BLaER1 treated with 17β-estradiol and CSF1 and Interleukin-3, amounts not matched to agents 10 nM and 100 nM (cell line): ENCODE measurements around the gene CORO2B.

ENCODE experiments used
- H3K27ac ChIP-seq, 11 experiments: shearing (Covaris generic); formaldehyde crosslinking; 2 replicates each; pipeline ENCODE4 v1.8.1; 2022
- H3K27me3 ChIP-seq, 11 experiments: shearing (Covaris generic); formaldehyde crosslinking; 2 replicates each; pipeline ENCODE4 v1.8.1; 2022
- H3K36me3 ChIP-seq, 11 experiments: shearing (Covaris generic); formaldehyde crosslinking; 2 replicates each; pipeline ENCODE4 v1.8.1; 2022
- H3K4me1 ChIP-seq, 10 experiments: shearing (Covaris generic); formaldehyde crosslinking; 2 replicates each; pipeline ENCODE4 v1.8.1; 2022
- H3K4me2 ChIP-seq, 11 experiments: shearing (Covaris generic); formaldehyde crosslinking; 2 replicates each; pipeline ENCODE4 v1.8.1; 2022
- H3K4me3 ChIP-seq, 10 experiments: shearing (Covaris generic); formaldehyde crosslinking; 2 replicates each; pipeline ENCODE4 v1.8.1; 2022
- H3K9ac ChIP-seq, 11 experiments: shearing (Covaris generic); formaldehyde crosslinking; 2 replicates each; pipeline ENCODE4 v1.8.1; 2022
- H3K9me3 ChIP-seq, 11 experiments: shearing (Covaris generic); formaldehyde crosslinking; replicated peaks in 1 of 11; 2 replicates each; pipeline ENCODE4 v1.8.1; 2022
- H4K20me1 ChIP-seq, 11 experiments: shearing (Covaris generic); formaldehyde crosslinking; 2 replicates each; pipeline ENCODE4 v1.8.1; 2022
- Cebpa-rat ChIP-seq, 11 experiments: shearing (Covaris generic); IDR thresholded peaks; 2 replicates each; pipeline ENCODE4 v1.8.1; 2022

Gene CORO2B

GRCh38 chr15:68565726-68566125 is 13.1 kb upstream of the CORO2B start:
- H3K9me3 ChIP-seq = no peaks in the 10 kb centered on the region
- TF ChIP-seq Cebpa-rat (IDR thresholded peaks at IDR 0.05) = no peak
- H3K27ac ChIP-seq = no peak overlapping the region
- H4K20me1 ChIP-seq = no peaks in the 10 kb centered on the region
- 0 out of 22 replicates have a peak overlapping the region, but pooled peaks of 1 of the 11 experiments have one; percentile 23 for H3K9ac ChIP-seq
- H3K4me3 ChIP-seq = no peak overlapping the region
- H3K4me1 ChIP-seq = peaks cover 0 to 9% (median 5%) of the 10 kb centered on the region in 10 experiments; a peak in 8 of 20 replicates
- no peaks in the 10 kb centered on the region for H3K36me3 ChIP-seq
- H3K27me3 ChIP-seq = no peaks in the 10 kb centered on the region
- H3K4me2 ChIP-seq = peak overlapping the region in 6 of 11 experiments; percentile 4 to 44 (median 10); a peak in 5 of 22 replicates

GRCh38 chr15:68566377-68566954 is 12.3 kb upstream of the CORO2B start:
- no peak overlapping the region for H3K9ac ChIP-seq
- H3K4me3 ChIP-seq = no peak overlapping the region
- no peaks in the 10 kb centered on the region for H3K36me3 ChIP-seq
- no peaks in the 10 kb centered on the region for H4K20me1 ChIP-seq
- H3K4me1 ChIP-seq = peaks cover 0 to 9% (median 5%) of the 10 kb centered on the region in 10 experiments; a peak in 8 of 20 replicates
- no peak overlapping the region for H3K27ac ChIP-seq
- TF ChIP-seq Cebpa-rat (IDR thresholded peaks at IDR 0.05) = no peak
- no peak overlapping the region for H3K4me2 ChIP-seq
- H3K27me3 ChIP-seq = no peaks in the 10 kb centered on the region
- no peaks in the 10 kb centered on the region for H3K9me3 ChIP-seq

GRCh38 chr15:68567345-68567744 is 11.4 kb upstream of the CORO2B start:
- no peak overlapping the region for H3K4me2 ChIP-seq
- no peaks in the 10 kb centered on the region for H4K20me1 ChIP-seq
- no peaks in the 10 kb centered on the region for H3K27me3 ChIP-seq
- no peak overlapping the region for H3K4me3 ChIP-seq
- peaks cover 0 to 15% (median 6%) of the 10 kb centered on the region in 10 experiments; a peak in 10 of 20 replicates for H3K4me1 ChIP-seq
- no peak overlapping the region for H3K27ac ChIP-seq
- H3K9ac ChIP-seq = no peak overlapping the region
- no peaks in the 10 kb centered on the region for H3K9me3 ChIP-seq
- no peaks in the 10 kb centered on the region for H3K36me3 ChIP-seq
- no peak for TF ChIP-seq Cebpa-rat (IDR thresholded peaks at IDR 0.05)

- H3K9ac ChIP-seq = no peak overlapping the region
- no peaks in the 10 kb centered on the region for H3K36me3 ChIP-seq
- H4K20me1 ChIP-seq = no peaks in the 10 kb centered on the region
- H3K4me1 ChIP-seq = peaks cover 0 to 45% (median 38%) of the 10 kb centered on the region in 10 experiments; a peak in 14 of 20 replicates
- no peak overlapping the region for H3K4me3 ChIP-seq
- no peaks in the 10 kb centered on the region for H3K27me3 ChIP-seq
- no peaks in the 10 kb centered on the region for H3K9me3 ChIP-seq
- no peak overlapping the region for H3K27ac ChIP-seq
- TF ChIP-seq Cebpa-rat (IDR thresholded peaks at IDR 0.05) = no peak
- H3K4me2 ChIP-seq = no peak overlapping the region
Measured at GRCh38 chr15:68570974-68571373, 7.8 kb upstream of the CORO2B start.

- Histone ChIP-seq H3K27me3 (no peaks in the 10 kb centered on the region; a peak in 1 of 22 replicates), H3K4me1 (peaks cover 0 to 49% (median 44%) of the 10 kb centered on the region in 10 experiments; a peak in 15 of 20 replicates)
- TF ChIP-seq Cebpa-rat (IDR thresholded peaks at IDR 0.05) = no peak
Measured at GRCh38 chr15:68571582-68571981, 7.2 kb upstream of the CORO2B start.

GRCh38 chr15:68572309-68572708 is 6.5 kb upstream of the CORO2B start:
- no peak overlapping the region for H3K9ac ChIP-seq
- no peak for TF ChIP-seq Cebpa-rat (IDR thresholded peaks at IDR 0.05)
- H3K27ac ChIP-seq = no peak overlapping the region
- H3K4me2 ChIP-seq = peak overlapping the region in 5 of 11 experiments; percentile 48 to 97 (median 92); a peak in 8 of 22 replicates
- H3K27me3 ChIP-seq = no peaks in the 10 kb centered on the region; a peak in 1 of 22 replicates
- H4K20me1 ChIP-seq = no peaks in the 10 kb centered on the region
- H3K9me3 ChIP-seq = no peaks in the 10 kb centered on the region
- H3K4me1 ChIP-seq = peaks cover 0 to 56% (median 51%) of the 10 kb centered on the region in 10 experiments; a peak in 17 of 20 replicates
- no peaks in the 10 kb centered on the region for H3K36me3 ChIP-seq
- no peak overlapping the region for H3K4me3 ChIP-seq

More at GRCh38 chr15:68571582-68571981, 7.2 kb upstream of the CORO2B start:
- Histone ChIP-seq H3K4me2 (peak overlapping the region in 1 of 11 experiments; percentile 97; a peak in 1 of 22 replicates), H3K9ac (no peak overlapping the region), H4K20me1 (no peaks in the 10 kb centered on the region), H3K4me3 (no peak overlapping the region), H3K27ac (no peak overlapping the region), H3K9me3 (no peaks in the 10 kb centered on the region), H3K36me3 (no peaks in the 10 kb centered on the region)

- H4K20me1 ChIP-seq = no peaks in the 10 kb centered on the region
- peaks cover 4 to 62% (median 57%) of the 10 kb centered on the region in 10 experiments; a peak in 18 of 20 replicates for H3K4me1 ChIP-seq
- H3K27ac ChIP-seq = no peak overlapping the region
- no peak for TF ChIP-seq Cebpa-rat (IDR thresholded peaks at IDR 0.05)
- no peaks in the 10 kb centered on the region for H3K9me3 ChIP-seq
- H3K4me3 ChIP-seq = no peak overlapping the region
- no peak overlapping the region for H3K9ac ChIP-seq
- H3K4me2 ChIP-seq = peak overlapping the region in 8 of 11 experiments; percentile 21 to 100 (median 90); a peak in 14 of 22 replicates
- H3K36me3 ChIP-seq = no peaks in the 10 kb centered on the region
- peaks cover 0 to 2% (median 0%) of the 10 kb centered on the region in 11 experiments; a peak in 3 of 22 replicates for H3K27me3 ChIP-seq
Measured at GRCh38 chr15:68572921-68573320, 5.9 kb upstream of the CORO2B start.

- TF ChIP-seq Cebpa-rat (IDR thresholded peaks at IDR 0.05) = no peak
- Histone ChIP-seq H4K20me1 (no peaks in the 10 kb centered on the region), H3K4me2 (peak overlapping the region in 9 of 11 experiments; percentile 13 to 100 (median 88); a peak in 16 of 22 replicates), H3K27me3 (peaks cover 0 to 13% (median 0%) of the 10 kb centered on the region in 11 experiments; a peak in 6 of 22 replicates), H3K4me3 (no peak overlapping the region), H3K4me1 (peaks cover 6 to 67% (median 60%) of the 10 kb centered on the region in 10 experiments; a peak in 18 of 20 replicates), H3K27ac (no peak overlapping the region), H3K9ac (no peak overlapping the region; a peak in 1 of 22 replicates), H3K9me3 (no peaks in the 10 kb centered on the region), H3K36me3 (no peaks in the 10 kb centered on the region)
Measured at GRCh38 chr15:68574046-68574445, 4.7 kb upstream of the CORO2B start.

GRCh38 chr15:68574629-68575028 is 4.2 kb upstream of the CORO2B start:
- H4K20me1 ChIP-seq = peaks cover 0 to 4% (median 0%) of the 10 kb centered on the region in 11 experiments; a peak in 3 of 22 replicates
- H3K9me3 ChIP-seq = no peaks in the 10 kb centered on the region
- H3K27ac ChIP-seq = no peak overlapping the region
- peaks cover 6 to 71% (median 63%) of the 10 kb centered on the region in 10 experiments; a peak in 18 of 20 replicates for H3K4me1 ChIP-seq
- H3K4me3 ChIP-seq = no peak overlapping the region
- H3K4me2 ChIP-seq = peak overlapping the region in 8 of 11 experiments; percentile 40 to 100 (median 90); a peak in 16 of 22 replicates
- peaks cover 0 to 19% (median 0%) of the 10 kb centered on the region in 11 experiments; a peak in 6 of 22 replicates for H3K27me3 ChIP-seq
- no peak for TF ChIP-seq Cebpa-rat (IDR thresholded peaks at IDR 0.05)
- no peaks in the 10 kb centered on the region for H3K36me3 ChIP-seq
- H3K9ac ChIP-seq = peak overlapping the region in 1 of 11 experiments; percentile 47; a peak in 2 of 22 replicates
